Measurements from ENCODE around the gene POU6F1. TPM values are rescaled to one million over a fixed set of nuclear protein-coding genes. Genes with fewer than 3 reads are reported as not detected.

POU6F1 gene
- total and polyA plus RNA-seq, 2 experiments from 2014 or later, result 3.2 to 6.3 TPM

GRCh38 chr12:51139292-51139844 is 78.5 kb downstream of the POU6F1 start:
- Histone ChIP-seq H3K4me2 (no peak overlapping the region), H3K27ac (no peak overlapping the region), H2AFZ (no peak overlapping the region), H3K36me3 (replicated peaks; ENCODE audit: insufficient read depth, low read depth) (no peaks in the 10 kb centered on the region), H3K9me3 (ENCODE audit: low read depth) (no peaks in the 10 kb centered on the region), H4K20me1 (ENCODE audit: insufficient read depth, poor library complexity, severe bottlenecking) (no peaks in the 10 kb centered on the region), H3K9me2 (replicated peaks; ENCODE audit: insufficient read depth) (no peaks in the 10 kb centered on the region), H3K79me2 (peaks cover 30% of the 10 kb centered on the region), H3K4me3 (no peak overlapping the region), H3K4me1 (ENCODE audit: insufficient read depth) (no peaks in the 10 kb centered on the region), H3K27me3 (no peaks in the 10 kb centered on the region)
- TF ChIP-seq CTCF (IDR thresholded peaks at IDR 0.05; ENCODE audit: poor library complexity), result no peak
- TF ChIP-seq EZH2phosphoT487 (IDR thresholded peaks at IDR 0.05; ENCODE audit: low read depth, severe bottlenecking, unreplicated experiment), result no peak
- TF ChIP-seq EZH2 (IDR thresholded peaks at IDR 0.05; ENCODE audit: borderline replicate concordance), result no peak
- 98% methylated on average over 3 of the region's 3 CpGs for WGBS (ENCODE audit: low lambda C conversion rate, missing lambda C conversion rate)
- DNase-seq (ENCODE audit: low spot score), result no peak

Small RNAs within 50 kb of the gene (small RNA-seq; reads per million reads assigned to genes)
- gene RF00019, result not detected
- not detected for gene RNU6-199P

Other genes starting within 250 kb of the POU6F1 start
- 62.5 and 63.8 TPM in 2 replicates for gene SLC11A2, start 191.7 kb downstream of the POU6F1 start, total RNA-seq
- gene SLC11A2, start 191.7 kb downstream of the POU6F1 start, polyA plus RNA-seq, result 44.3 and 49.0 TPM in 2 replicates
- gene LETMD1, start 169.7 kb downstream of the POU6F1 start, total RNA-seq, result 52.8 and 58.5 TPM in 2 replicates
- 23.9 and 24.8 TPM in 2 replicates for gene LETMD1, start 169.7 kb downstream of the POU6F1 start, polyA plus RNA-seq
- 30.5 and 31.3 TPM in 2 replicates for gene CSRNP2, start 134.5 kb downstream of the POU6F1 start, total RNA-seq
- gene CSRNP2, start 134.5 kb downstream of the POU6F1 start, polyA plus RNA-seq, result 23.2 and 25.8 TPM in 2 replicates
- 10.4 and 11.6 TPM in 2 replicates for gene TFCP2, start 44.9 kb downstream of the POU6F1 start, total RNA-seq
- 6.9 and 8.6 TPM in 2 replicates for gene TFCP2, start 44.9 kb downstream of the POU6F1 start, polyA plus RNA-seq
- 273 and 277 TPM in 2 replicates for gene DAZAP2, start 20.8 kb upstream of the POU6F1 start, total RNA-seq
- gene DAZAP2, start 20.8 kb upstream of the POU6F1 start, polyA plus RNA-seq, result 303 and 348 TPM in 2 replicates
- 19.9 and 28.3 TPM in 2 replicates for gene SMAGP, start 52.4 kb upstream of the POU6F1 start, total RNA-seq
- 16.5 and 24.6 TPM in 2 replicates for gene SMAGP, start 52.4 kb upstream of the POU6F1 start, polyA plus RNA-seq
- gene BIN2, start 106.1 kb upstream of the POU6F1 start, total RNA-seq, result 0.07 TPM in 1 of 2 replicates, not detected in the other
- gene BIN2, start 106.1 kb upstream of the POU6F1 start, polyA plus RNA-seq, result 0.18 TPM in 1 of 2 replicates, not detected in the other
- gene CELA1, start 128.6 kb upstream of the POU6F1 start, total RNA-seq, result not detected in 2 replicates
- gene CELA1, start 128.6 kb upstream of the POU6F1 start, polyA plus RNA-seq, result not detected in 2 replicates
- 28.4 and 41.3 TPM in 2 replicates for gene GALNT6, start 173.3 kb upstream of the POU6F1 start, total RNA-seq
- gene GALNT6, start 173.3 kb upstream of the POU6F1 start, polyA plus RNA-seq, result 30.7 and 33.3 TPM in 2 replicates
- 9.4 and 18.0 TPM in 2 replicates for gene SLC4A8, start 206.8 kb upstream of the POU6F1 start, total RNA-seq
- gene SLC4A8, start 206.8 kb upstream of the POU6F1 start, polyA plus RNA-seq, result 14.9 and 20.3 TPM in 2 replicates

Data from hepatocyte (in vitro differentiated cells).